ENCODE data around the gene CD83. TPM values are rescaled to one million over a fixed set of nuclear protein-coding genes. Genes with fewer than 3 reads are reported as not detected.

The CD83 gene
- total and polyA plus RNA-seq, 8 donors, result 0.29 to 9.3 (median 3.0) TPM; not detected in 2

DNA sequence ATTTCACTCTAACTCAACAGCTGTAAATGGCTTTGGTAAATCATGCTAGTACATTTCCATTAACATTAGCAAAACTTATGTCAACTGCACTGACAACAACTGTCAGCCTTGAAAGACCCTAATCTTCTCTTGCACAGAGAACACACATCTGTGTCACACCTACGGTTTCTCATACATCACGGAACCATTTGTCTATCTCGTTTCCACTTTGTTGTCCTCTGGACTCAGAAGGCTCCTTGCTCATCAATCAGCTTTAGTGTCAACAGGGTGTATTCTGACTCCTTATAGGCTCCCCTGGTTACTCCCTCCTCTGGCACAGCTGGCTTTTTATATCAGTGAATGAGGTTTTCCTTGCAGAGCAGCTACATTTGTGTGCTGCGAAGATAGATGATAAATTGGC lies 49.3 kb downstream of the CD83 start:
- Histone ChIP-seq H3K27ac (no peak overlapping the region), H3K27me3 (no peaks in the 10 kb centered on the region), H3K4me1 (no peaks in the 10 kb centered on the region), H3K9me3 (peaks cover 0 to 25% (median 17%) of the 10 kb centered on the region in 4 donors), H3K36me3 (no peaks in the 10 kb centered on the region), H3K4me3 (no peak overlapping the region)
- 64 to 72% (median 70%) methylated on average over 4 of the region's 4 CpGs for WGBS, 5 donors
- no peak for DNase-seq
- TF ChIP-seq EP300 (IDR thresholded peaks at IDR 0.05) (no peak), POLR2A (IDR thresholded peaks at IDR 0.05) (no peak)
- TF ChIP-seq, protein P1, sequence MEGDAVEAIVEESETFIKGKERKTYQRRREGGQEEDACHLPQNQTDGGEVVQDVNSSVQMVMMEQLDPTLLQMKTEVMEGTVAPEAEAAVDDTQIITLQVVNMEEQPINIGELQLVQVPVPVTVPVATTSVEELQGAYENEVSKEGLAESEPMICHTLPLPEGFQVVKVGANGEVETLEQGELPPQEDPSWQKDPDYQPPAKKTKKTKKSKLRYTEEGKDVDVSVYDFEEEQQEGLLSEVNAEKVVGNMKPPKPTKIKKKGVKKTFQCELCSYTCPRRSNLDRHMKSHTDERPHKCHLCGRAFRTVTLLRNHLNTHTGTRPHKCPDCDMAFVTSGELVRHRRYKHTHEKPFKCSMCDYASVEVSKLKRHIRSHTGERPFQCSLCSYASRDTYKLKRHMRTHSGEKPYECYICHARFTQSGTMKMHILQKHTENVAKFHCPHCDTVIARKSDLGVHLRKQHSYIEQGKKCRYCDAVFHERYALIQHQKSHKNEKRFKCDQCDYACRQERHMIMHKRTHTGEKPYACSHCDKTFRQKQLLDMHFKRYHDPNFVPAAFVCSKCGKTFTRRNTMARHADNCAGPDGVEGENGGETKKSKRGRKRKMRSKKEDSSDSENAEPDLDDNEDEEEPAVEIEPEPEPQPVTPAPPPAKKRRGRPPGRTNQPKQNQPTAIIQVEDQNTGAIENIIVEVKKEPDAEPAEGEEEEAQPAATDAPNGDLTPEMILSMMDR (IDR thresholded peaks at IDR 0.05), result no peak
- intact Hi-C loops (cut with DNase I; ENCODE audit: low total_unique reads), result no loop called here

DNA sequence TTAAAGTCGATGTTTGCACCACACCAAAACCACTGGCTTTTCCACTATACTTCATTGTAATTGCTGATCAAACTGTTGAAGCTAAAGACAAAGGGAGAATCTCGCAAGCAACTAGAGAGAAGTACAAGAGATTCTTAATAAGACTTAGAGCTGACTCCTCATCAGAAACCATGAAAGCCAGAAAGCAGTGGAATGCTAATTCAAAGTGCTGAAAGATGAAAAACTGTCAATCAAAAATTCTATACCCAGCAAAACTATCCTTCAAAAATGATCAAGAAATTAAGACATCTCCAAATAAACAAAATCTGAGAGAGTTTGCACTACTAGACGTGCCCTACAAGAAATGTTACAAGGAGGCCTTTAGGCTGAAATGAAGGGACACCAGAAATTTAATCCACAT lies 52.6 kb downstream of the CD83 start:
- Histone ChIP-seq H3K4me1 (no peaks in the 10 kb centered on the region), H3K4me3 (no peak overlapping the region), H3K27ac (no peak overlapping the region), H3K36me3 (no peaks in the 10 kb centered on the region), H3K9me3 (peaks cover 0 to 29% (median 17%) of the 10 kb centered on the region in 4 donors), H3K27me3 (no peaks in the 10 kb centered on the region)
- intact Hi-C loops (cut with DNase I; ENCODE audit: low total_unique reads), result no loop called here
- no peak for TF ChIP-seq POLR2A (IDR thresholded peaks at IDR 0.05)
- no peak for TF ChIP-seq POLR2AphosphoS5 (IDR thresholded peaks at IDR 0.05)
- TF ChIP-seq, protein P1 (IDR thresholded peaks at IDR 0.05), result no peak
- no peak for TF ChIP-seq EP300 (IDR thresholded peaks at IDR 0.05)
- 79 to 87% (median 83%) methylated on average over 3 of the region's 3 CpGs for WGBS, 5 donors
- DNase-seq, result no peak

DNA sequence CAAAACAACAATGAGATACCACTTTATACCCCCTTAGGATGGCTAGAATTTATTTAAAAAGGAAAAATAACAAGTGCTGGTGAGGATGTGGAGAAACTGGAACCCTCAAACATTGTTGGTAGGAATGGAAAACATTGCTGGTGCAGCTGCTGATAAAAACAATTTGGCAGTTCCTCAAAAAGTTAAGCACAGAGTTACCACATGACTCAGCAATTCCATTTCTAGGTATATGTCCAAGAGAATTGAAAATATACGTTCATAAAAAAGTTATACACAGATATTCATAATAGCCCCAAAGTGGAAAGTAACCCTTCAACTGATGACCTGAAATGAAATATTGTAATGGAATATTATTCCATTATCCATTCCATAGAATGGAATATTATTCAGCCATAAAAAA lies 55.0 kb downstream of the CD83 start:
- Histone ChIP-seq H3K4me3 (no peak overlapping the region), H3K4me1 (no peaks in the 10 kb centered on the region), H3K9me3 (peaks cover 0 to 29% (median 17%) of the 10 kb centered on the region in 4 donors), H3K36me3 (no peaks in the 10 kb centered on the region), H3K27me3 (no peaks in the 10 kb centered on the region), H3K27ac (no peak overlapping the region)
- intact Hi-C loops (cut with DNase I; ENCODE audit: low total_unique reads), result no loop called here
- DNase-seq, result no peak
- WGBS, 5 donors, result 85 to 92% (median 88%) methylated on average over 1 of the region's 1 CpG
- no peak for TF ChIP-seq POLR2AphosphoS5 (IDR thresholded peaks at IDR 0.05)
- no peak for TF ChIP-seq POLR2A (IDR thresholded peaks at IDR 0.05)
- TF ChIP-seq, protein P1 (IDR thresholded peaks at IDR 0.05), result no peak
- TF ChIP-seq EP300 (IDR thresholded peaks at IDR 0.05), result no peak

DNA sequence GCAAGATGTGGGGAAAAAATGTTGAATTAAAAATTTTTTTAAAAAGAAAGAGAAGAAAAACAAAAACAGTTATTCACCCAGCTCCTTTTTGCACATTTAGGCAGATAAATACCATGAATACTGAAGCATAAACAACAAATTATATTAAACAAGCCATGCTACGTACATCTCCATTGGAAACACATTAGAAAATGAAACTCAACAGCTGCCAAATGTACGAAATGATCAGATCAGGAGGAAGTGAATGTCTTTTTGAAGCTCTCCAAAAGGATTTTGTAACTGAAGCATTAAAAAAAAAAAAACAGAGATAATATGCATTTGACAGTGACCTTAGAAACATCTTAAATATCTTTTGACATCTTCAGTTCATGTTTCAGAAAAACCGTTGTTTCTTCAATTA lies 56.7 kb downstream of the CD83 start:
- H3K4me1 ChIP-seq, result no peaks in the 10 kb centered on the region
- no peaks in the 10 kb centered on the region for H3K36me3 ChIP-seq
- no peak overlapping the region for H3K4me3 ChIP-seq
- 67 to 76% (median 74%) methylated on average over 3 of the region's 3 CpGs for WGBS, 5 donors
- no peak overlapping the region for H3K27ac ChIP-seq
- intact Hi-C loops (cut with DNase I; ENCODE audit: low total_unique reads), result no loop called here
- no peak for TF ChIP-seq EP300 (IDR thresholded peaks at IDR 0.05)
- TF ChIP-seq, protein P1 (IDR thresholded peaks at IDR 0.05), result no peak
- no peak for TF ChIP-seq POLR2AphosphoS5 (IDR thresholded peaks at IDR 0.05)
- no peak for TF ChIP-seq POLR2A (IDR thresholded peaks at IDR 0.05)
- no peaks in the 10 kb centered on the region for H3K27me3 ChIP-seq
- DNase-seq, result no peak
- H3K9me3 ChIP-seq, result peaks cover 0 to 23% (median 13%) of the 10 kb centered on the region in 4 donors

Data from stomach (tissue), 9 donors.